Brain microvascular endothelial cell (primary cell): ENCODE results near the gene NLK.
"Not testable (repeated sequence)": the region's sequence is repeated elsewhere in the genome, so short reads cannot be mapped to it uniquely, and the experiment has no call there.

ENCODE experiments used
- DNase-seq: peaks from one replicate; pipeline ENCODE4 v3.0.0-alpha.2; 2020
- H3K27ac ChIP-seq: fragments of 250-450 bp; sonication (Bioruptor Pico); 2 replicates; pipeline ENCODE4 v1.5.1; 2020; ENCODE audit warnings: mild to moderate bottlenecking, moderate library complexity
- H3K27me3 ChIP-seq: fragments of 250-450 bp; sonication (Bioruptor Pico); replicated peaks from 2 replicates; pipeline ENCODE4 v1.5.1; 2020; ENCODE audit warnings: mild to moderate bottlenecking
- H3K36me3 ChIP-seq: fragments of 250-450 bp; sonication (Bioruptor Pico); replicated peaks from 2 replicates; pipeline ENCODE4 v1.5.1; 2020; ENCODE audit warnings: mild to moderate bottlenecking
- H3K4me3 ChIP-seq: 2 replicates; pipeline ENCODE4 v1.5.1; 2011; ENCODE audit warnings: low read depth, mild to moderate bottlenecking, control low read depth, low read length, moderate library complexity
- in situ Hi-C: cut with HindIII; loops from 2 replicates; pipeline ENCODE4 v1.10.0; 2017; ENCODE audit warnings: low sequenced_read_pairs, low pct_ligation_motif_present
- TF ChIP-seq, protein P1 (sequence below): IDR thresholded peaks from 2 replicates; pipeline ENCODE4 v1.5.1; 2011; ENCODE audit warnings: low read depth, mild to moderate bottlenecking, moderate library complexity, low read length, control low read depth, inconsistent platforms; ENCODE audit errors: missing control alignments

NLK gene

DNA sequence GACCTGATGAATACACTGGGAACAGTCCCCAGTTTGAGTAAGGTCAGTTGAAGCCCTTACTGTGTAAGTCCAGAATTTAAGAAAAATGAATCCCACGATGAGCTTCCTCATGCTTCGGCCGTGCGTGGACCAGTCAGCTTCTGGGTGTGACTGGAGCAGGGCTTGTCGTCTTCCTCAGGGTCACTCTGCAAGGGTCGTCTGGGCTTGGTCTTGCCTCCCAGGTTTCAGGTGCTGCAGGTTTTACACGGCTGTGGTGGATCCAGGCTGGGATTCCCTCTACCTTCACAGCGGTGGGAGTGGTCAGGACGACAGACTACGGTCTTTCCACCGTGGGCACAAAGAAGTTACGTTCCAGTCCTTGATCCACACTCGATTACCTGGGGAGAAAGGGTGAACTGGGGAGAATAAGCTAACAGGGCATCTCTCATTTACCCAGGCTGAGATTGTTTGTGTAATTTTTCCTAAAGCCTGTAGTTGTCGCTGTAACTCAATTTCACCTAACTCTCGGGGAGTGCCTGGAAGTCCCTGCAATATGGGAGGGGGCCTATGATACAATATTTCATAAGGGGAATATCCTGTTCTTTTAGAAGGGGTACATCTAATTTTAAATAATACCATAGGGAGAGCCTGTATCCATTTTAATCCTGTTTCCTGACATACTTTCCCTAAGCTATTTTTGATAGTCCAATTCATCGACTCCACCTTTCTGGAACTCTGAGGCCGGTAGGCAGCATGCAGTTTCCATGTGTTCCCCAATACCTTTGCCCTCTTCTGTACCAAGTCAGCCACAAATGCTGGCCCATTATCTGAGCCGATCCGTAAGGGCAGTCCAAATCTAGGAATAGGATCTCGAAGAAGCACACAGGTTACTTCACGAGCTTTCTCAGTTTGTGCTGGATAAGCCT, 190.7 kb downstream of the NLK start:
- TF ChIP-seq, protein P1, sequence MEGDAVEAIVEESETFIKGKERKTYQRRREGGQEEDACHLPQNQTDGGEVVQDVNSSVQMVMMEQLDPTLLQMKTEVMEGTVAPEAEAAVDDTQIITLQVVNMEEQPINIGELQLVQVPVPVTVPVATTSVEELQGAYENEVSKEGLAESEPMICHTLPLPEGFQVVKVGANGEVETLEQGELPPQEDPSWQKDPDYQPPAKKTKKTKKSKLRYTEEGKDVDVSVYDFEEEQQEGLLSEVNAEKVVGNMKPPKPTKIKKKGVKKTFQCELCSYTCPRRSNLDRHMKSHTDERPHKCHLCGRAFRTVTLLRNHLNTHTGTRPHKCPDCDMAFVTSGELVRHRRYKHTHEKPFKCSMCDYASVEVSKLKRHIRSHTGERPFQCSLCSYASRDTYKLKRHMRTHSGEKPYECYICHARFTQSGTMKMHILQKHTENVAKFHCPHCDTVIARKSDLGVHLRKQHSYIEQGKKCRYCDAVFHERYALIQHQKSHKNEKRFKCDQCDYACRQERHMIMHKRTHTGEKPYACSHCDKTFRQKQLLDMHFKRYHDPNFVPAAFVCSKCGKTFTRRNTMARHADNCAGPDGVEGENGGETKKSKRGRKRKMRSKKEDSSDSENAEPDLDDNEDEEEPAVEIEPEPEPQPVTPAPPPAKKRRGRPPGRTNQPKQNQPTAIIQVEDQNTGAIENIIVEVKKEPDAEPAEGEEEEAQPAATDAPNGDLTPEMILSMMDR, result peak; percentile 58
- in situ Hi-C loops, H3K27ac ChIP-seq, H3K36me3 ChIP-seq, DNase-seq, H3K4me3 ChIP-seq: not testable (repeated sequence)
- peaks cover 37% of the 10 kb centered on the region for H3K27me3 ChIP-seq

DNA sequence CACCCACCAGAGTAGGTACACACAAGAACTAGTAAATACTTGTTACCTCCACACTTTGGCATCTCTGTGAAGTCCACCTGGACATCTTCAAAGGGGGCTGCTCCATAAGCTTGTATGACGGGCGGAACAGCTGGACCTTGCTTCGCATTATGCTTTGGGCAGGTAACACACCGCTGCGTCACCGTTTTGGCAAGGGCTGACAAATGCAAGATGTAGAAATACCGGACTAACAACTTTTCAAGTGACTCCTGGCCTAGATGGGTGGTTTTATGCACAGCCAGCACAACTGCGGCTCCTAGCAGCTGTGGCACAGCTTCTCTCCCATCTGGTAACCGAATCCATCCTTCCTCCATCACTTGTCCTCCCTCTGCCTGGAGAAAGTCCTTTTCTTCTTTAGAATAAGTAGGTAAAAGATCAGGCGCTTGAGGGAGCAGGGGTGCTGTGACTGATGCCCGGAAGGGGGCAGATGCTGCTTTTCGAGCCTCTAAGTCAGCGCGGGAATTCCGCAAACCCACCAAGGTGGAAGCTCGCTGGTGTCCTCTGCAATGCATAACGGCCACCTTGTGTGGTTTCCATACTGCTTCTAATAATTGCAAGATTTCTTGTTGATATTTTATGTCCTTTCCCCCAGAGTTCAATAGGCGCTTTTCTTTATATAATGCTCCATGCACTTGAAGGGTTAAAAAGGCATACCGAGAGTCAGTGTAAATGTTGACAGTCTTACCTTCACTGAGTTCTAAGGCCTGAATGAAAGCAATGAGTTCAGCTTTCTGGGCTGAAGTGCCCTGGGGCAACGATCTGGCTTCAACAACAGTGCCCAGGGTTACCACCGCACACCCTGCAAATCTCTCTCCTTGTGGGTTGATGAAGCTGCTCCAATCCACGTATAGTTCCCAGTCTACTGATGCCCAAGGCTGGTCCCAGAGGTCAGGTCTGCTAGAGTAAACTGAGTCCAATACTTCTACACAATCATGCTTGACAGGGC, 191.7 kb downstream of the NLK start:
- DNase-seq, H3K36me3 ChIP-seq, H3K27ac ChIP-seq, in situ Hi-C loops, H3K4me3 ChIP-seq: not testable (repeated sequence)
- TF ChIP-seq, protein P1, result peak; percentile 14
- H3K27me3 ChIP-seq, result peaks cover 27% of the 10 kb centered on the region

DNA sequence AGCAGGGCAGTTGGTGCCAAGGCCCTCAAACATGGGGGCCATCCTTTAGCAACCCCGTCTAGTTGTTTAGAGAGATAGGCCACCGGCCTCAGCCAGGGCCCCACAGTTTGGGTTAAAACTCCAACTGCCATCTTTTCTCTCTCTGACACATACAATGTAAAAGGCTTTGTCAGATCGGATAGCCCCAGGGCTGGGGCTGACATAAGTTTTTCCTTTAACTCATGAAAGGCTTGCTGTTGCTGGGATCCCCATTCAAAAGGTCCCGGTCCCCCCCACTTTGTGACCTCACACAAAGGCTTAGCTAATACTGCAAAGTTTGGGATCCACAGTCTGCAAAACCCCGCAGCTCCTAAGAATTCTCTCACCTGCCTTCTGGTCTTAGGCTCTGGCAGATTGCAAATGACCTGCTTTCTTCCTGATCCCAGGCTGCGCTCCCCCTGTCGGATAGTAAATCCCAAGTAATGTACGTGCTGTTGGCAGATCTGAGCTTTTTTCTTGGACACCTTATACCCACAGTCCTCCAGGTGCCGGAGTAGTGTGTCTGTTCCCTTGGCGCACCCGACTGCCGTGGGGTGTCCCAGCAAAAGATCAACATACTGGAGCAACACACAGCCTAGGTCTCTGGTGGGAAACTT, 192.7 kb downstream of the NLK start:
- in situ Hi-C loops, result not testable (repeated sequence)
- H3K27me3 ChIP-seq, result peaks cover 20% of the 10 kb centered on the region

DNA sequence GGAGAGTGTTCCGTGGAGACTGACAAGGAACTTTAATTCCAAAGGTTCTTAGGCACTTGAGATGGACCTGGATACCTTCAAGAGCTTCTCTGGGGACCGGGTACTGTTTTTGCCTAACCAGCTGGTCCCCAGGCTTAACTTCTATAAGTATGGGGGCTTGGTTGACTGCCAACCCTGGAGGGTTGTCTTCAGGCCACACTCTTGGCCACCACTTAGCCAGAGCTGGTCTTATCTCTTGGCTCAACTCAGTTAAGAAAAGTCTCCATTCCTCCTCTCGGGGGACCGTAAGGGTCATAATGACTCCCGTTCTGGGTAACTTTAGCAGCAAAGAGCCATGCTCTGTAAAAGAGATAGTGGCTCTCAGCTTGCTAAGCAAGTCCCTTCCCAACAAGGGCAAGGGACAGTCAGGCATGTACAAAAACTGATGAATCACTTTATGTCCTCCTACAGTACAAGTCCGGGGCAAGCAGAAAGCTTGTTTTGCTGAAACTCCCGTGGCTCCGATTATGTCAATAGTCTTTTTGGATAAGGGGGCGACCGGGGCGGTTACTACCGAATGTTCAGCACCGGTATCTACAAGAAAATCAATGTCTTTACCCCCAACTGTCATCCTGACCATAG, 193.7 kb downstream of the NLK start:
- peaks cover 14% of the 10 kb centered on the region for H3K27me3 ChIP-seq
- in situ Hi-C loops, H3K4me3 ChIP-seq, H3K27ac ChIP-seq, H3K36me3 ChIP-seq, DNase-seq: not testable (repeated sequence)

More for the DNA sequence above, 192.7 kb downstream of the NLK start:
- not testable (repeated sequence) for H3K36me3 ChIP-seq, DNase-seq, H3K27ac ChIP-seq, H3K4me3 ChIP-seq
- TF ChIP-seq, protein P1, result peak; percentile 14

DNA sequence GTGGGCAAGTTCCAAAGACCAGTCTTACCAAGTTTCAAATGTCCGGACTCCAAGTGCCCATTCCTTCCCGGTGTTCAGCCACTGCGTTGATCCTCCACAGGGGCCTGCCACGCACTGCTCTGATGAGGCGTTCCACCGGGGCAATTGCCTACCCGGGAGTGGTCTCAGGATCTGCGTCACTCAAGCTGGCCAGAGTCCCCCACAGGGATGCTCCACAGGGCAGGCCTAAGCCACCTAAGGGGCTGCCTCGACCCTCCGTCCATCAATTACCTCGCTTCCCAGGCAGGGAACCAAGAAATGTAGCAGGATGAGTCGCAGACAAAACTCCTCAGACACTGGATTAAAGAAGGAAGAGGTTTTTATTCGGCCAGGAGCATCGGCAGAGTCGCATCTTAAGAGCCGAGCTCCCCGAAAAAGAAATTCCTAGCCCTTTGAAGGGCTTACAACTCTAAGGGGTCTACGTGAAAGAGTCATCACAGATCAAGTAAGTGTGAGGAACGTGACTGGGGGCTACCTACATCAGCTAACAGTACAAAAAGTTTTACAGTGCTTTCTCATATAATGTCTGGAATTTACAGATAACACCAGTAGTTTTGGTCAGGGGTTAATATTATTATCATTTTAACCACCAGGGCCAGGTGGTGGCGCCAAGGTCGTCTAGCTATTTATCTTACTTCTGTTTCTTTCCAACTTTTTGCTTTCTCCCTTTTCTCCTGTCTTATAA, 196.2 kb downstream of the NLK start:
- DNase-seq, H3K27ac ChIP-seq, H3K4me3 ChIP-seq, in situ Hi-C loops, H3K36me3 ChIP-seq: not testable (repeated sequence)
- peaks cover 11% of the 10 kb centered on the region for H3K27me3 ChIP-seq

DNA sequence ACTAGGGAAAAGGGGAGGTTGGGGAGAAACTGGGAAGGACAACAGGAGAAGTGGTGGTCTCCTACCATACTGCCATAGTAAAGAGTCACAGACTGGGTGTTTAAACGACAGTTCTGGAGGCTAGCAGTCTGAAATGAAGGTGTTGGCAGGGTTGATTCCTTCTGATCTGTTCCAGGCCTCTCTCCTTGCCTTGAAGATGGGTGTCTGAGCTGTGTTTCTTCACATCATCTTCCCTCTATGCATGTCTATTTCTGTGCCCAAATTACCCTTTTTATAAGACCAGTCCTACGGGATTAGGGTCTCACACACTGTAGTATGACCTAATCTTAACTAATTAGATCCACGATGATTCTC, 196.8 kb downstream of the NLK start:
- no peaks in the 10 kb centered on the region for H3K36me3 ChIP-seq
- peaks cover 7% of the 10 kb centered on the region for H3K27me3 ChIP-seq
- no peak for DNase-seq
- no peak overlapping the region for H3K4me3 ChIP-seq
- H3K27ac ChIP-seq, result no peak overlapping the region
- TF ChIP-seq, protein P1, result no peak
- in situ Hi-C loops, result no loop called here
